Stimulated activated CD8-positive, alpha-beta memory T cell treated with anti-CD3 and anti-CD28 coated beads, Interleukin-12 subunit alpha, Interleukin-12 subunit beta, amount 100 ng/mL, for 4 hours (primary cell): Measurements from ENCODE around the gene MAST4.

ENCODE experiments used
- DNase-seq: peaks from one replicate; pipeline ENCODE4 v3.0.0-alpha.2; 2020; ENCODE audit warnings: low read depth

Gene MAST4

GRCh38 chr5:66701244-66701643 lies 105.1 kb downstream of the MAST4 start:
- no peak for DNase-seq

GRCh38 chr5:66702426-66702825 lies 106.2 kb downstream of the MAST4 start:
- DNase-seq: no peak

GRCh38 chr5:66704790-66705425 lies 108.7 kb downstream of the MAST4 start:
- DNase-seq: no peak

GRCh38 chr5:66708368-66708767 lies 112.2 kb downstream of the MAST4 start:
- DNase-seq: no peak

- no peak for DNase-seq
These were observed 114.4 kb downstream of the MAST4 start for GRCh38 chr5:66710557-66711088.

- DNase-seq: no peak
These were observed 117.8 kb downstream of the MAST4 start for GRCh38 chr5:66713998-66714397.

- no peak for DNase-seq
These were observed 121.5 kb downstream of the MAST4 start for GRCh38 chr5:66717455-66718373.

GRCh38 chr5:66718374-66719002 lies 122.3 kb downstream of the MAST4 start:
- DNase-seq: no peak

- DNase-seq: no peak
These were observed 124.6 kb downstream of the MAST4 start for GRCh38 chr5:66720780-66721179.

- no peak for DNase-seq
These were observed 126.5 kb downstream of the MAST4 start for GRCh38 chr5:66722686-66723085.

GRCh38 chr5:66724349-66725139 lies 128.4 kb downstream of the MAST4 start:
- DNase-seq: no peak

GRCh38 chr5:66727630-66728029 lies 131.4 kb downstream of the MAST4 start:
- no peak for DNase-seq

- DNase-seq: no peak
These were observed 131.9 kb downstream of the MAST4 start for GRCh38 chr5:66728049-66728448.

- no peak for DNase-seq
These were observed 140.9 kb downstream of the MAST4 start for GRCh38 chr5:66737096-66737495.

- DNase-seq: no peak
These were observed 141.9 kb downstream of the MAST4 start for GRCh38 chr5:66738136-66738535.

- DNase-seq: no peak
These were observed 142.8 kb downstream of the MAST4 start for GRCh38 chr5:66739021-66739420.

GRCh38 chr5:66739951-66740350 lies 143.8 kb downstream of the MAST4 start:
- DNase-seq: no peak

- DNase-seq: no peak
These were observed 145.2 kb downstream of the MAST4 start for GRCh38 chr5:66741394-66741793.

- DNase-seq: no peak
These were observed 146.1 kb downstream of the MAST4 start for GRCh38 chr5:66742083-66742895.

GRCh38 chr5:66742896-66743247 lies 146.7 kb downstream of the MAST4 start:
- no peak for DNase-seq

GRCh38 chr5:66743344-66743743 lies 147.2 kb downstream of the MAST4 start:
- DNase-seq: no peak
